Progenitor cell of endocrine pancreas (in vitro differentiated cells): ENCODE results near the gene COL5A3. TPM values are rescaled to one million over a fixed set of nuclear protein-coding genes. Genes with fewer than 3 reads are reported as not detected.

ENCODE experiments used
- DNase-seq: peaks from one replicate; pipeline ENCODE4 v3.0.0; 2021; ENCODE audit warnings: low spot score; ENCODE audit not compliant: unreplicated experiment
- H3K27ac Mint-ChIP-seq: 2 replicates; pipeline ENCODE4 v1.8.0; 2021; ENCODE audit warnings: mild to moderate bottlenecking, moderate library complexity, mixed read lengths
- H3K27me3 Mint-ChIP-seq: 2 replicates; pipeline ENCODE4 v1.8.0; 2021; ENCODE audit warnings: mixed read lengths
- H3K36me3 Mint-ChIP-seq: 2 replicates; pipeline ENCODE4 v1.8.0; 2022; ENCODE audit warnings: mixed read lengths; ENCODE audit not compliant: insufficient read depth
- H3K4me1 Mint-ChIP-seq: 2 replicates; pipeline ENCODE4 v1.8.0; 2021; ENCODE audit warnings: low read depth, mixed read lengths
- H3K4me3 Mint-ChIP-seq: 2 replicates; pipeline ENCODE4 v1.8.0; 2021; ENCODE audit warnings: low read depth, mild to moderate bottlenecking, moderate library complexity, mixed read lengths
- H3K9me3 Mint-ChIP-seq: 2 replicates; pipeline ENCODE4 v1.8.0; 2021; ENCODE audit warnings: low read depth, mixed read lengths
- CTCF ChIP-seq: fragments of 200-600 bp; sonication (generic); IDR thresholded peaks from one replicate; pipeline ENCODE4 v1.5.0; 2021; ENCODE audit warnings: antibody characterized with exemption, mild to moderate bottlenecking; ENCODE audit not compliant: unreplicated experiment
- microRNA-seq: library from miRNA; unstranded; fragments of <30 nt; microRNA quantifications from one replicate; pipeline ENCODE4 v1.1.0, GENCODE V29; 2020; ENCODE audit warnings: borderline number of aligned reads; ENCODE audit not compliant: unreplicated experiment
- total RNA-seq: library from RNA; stranded (reverse); gene quantifications from 2 replicates; pipeline ENCODE4 v1.2.1, GENCODE V29; 2021

The COL5A3 gene
- total RNA-seq, 1 donor from 2014 or later, result 0.05 TPM

GRCh38 chr19:9911524-9912185, 98.6 kb downstream of the COL5A3 start:
- Mint-ChIP-seq H3K27me3 (no peaks in the 10 kb centered on the region), H3K27ac (no peak overlapping the region), H3K36me3 (peaks cover 1% of the 10 kb centered on the region), H3K4me1 (peaks cover 5% of the 10 kb centered on the region), H3K4me3 (no peak overlapping the region), H3K9me3 (no peaks in the 10 kb centered on the region)
- no peak for TF ChIP-seq CTCF
- no peak for DNase-seq

- no peak overlapping the region for H3K27ac Mint-ChIP-seq
- TF ChIP-seq CTCF, result no peak
- no peak for DNase-seq
- H3K9me3 Mint-ChIP-seq, result no peaks in the 10 kb centered on the region
- no peak overlapping the region for H3K4me3 Mint-ChIP-seq
- peaks cover 5% of the 10 kb centered on the region for H3K4me1 Mint-ChIP-seq
- H3K27me3 Mint-ChIP-seq, result no peaks in the 10 kb centered on the region
- H3K36me3 Mint-ChIP-seq, result peaks cover 1% of the 10 kb centered on the region
These were observed 99.7 kb downstream of the COL5A3 start for GRCh38 chr19:9910625-9911024.

Small RNA genes lying within 50 kb of the gene (microRNA-seq; reads per million reads assigned to microRNA genes)
- gene MIR5589, result not detected

Other genes starting within 250 kb of the COL5A3 start
- gene ZNF846, start 241.8 kb downstream of the COL5A3 start, total RNA-seq, result 33.3 and 34.0 TPM in 2 replicates
- gene FBXL12, start 191.4 kb downstream of the COL5A3 start, total RNA-seq, result 30.9 and 32.0 TPM in 2 replicates
- 335 and 342 TPM in 2 replicates for gene UBL5, start 182.6 kb downstream of the COL5A3 start, total RNA-seq
- gene PIN1, start 175.2 kb downstream of the COL5A3 start, total RNA-seq, result 83.3 and 90.6 TPM in 2 replicates
- 55.0 and 57.9 TPM in 2 replicates for gene OLFM2, start 74.0 kb downstream of the COL5A3 start, total RNA-seq
- gene RDH8, start 3.0 kb upstream of the COL5A3 start, total RNA-seq, result not detected in 2 replicates
- 2.2 and 3.0 TPM in 2 replicates for gene SHFL, start 75.8 kb upstream of the COL5A3 start, total RNA-seq
- gene ANGPTL6, start 92.2 kb upstream of the COL5A3 start, total RNA-seq, result not detected in 2 replicates
- 51.5 and 54.8 TPM in 2 replicates for gene PPAN, start 95.9 kb upstream of the COL5A3 start, total RNA-seq
- 20.5 and 23.7 TPM in 2 replicates for gene P2RY11, start 101.2 kb upstream of the COL5A3 start, total RNA-seq
- 216 and 220 TPM in 2 replicates for gene EIF3G, start 109.4 kb upstream of the COL5A3 start, total RNA-seq
- gene DNMT1, start 184.4 kb upstream of the COL5A3 start, total RNA-seq, result 150 TPM in 2 replicates
- gene S1PR2, start 220.8 kb upstream of the COL5A3 start, total RNA-seq, result 17.9 and 19.2 TPM in 2 replicates
- gene MRPL4, start 241.7 kb upstream of the COL5A3 start, total RNA-seq, result 51.7 and 52.9 TPM in 2 replicates